B cell (primary cell): ENCODE measurements around the gene PRPF39.

Experiments
- EZH2 ChIP-seq: IDR thresholded peaks from 2 replicates; pipeline ENCODE4 v1.6.1; 2012; ENCODE audit warnings: borderline replicate concordance, low read depth, mild to moderate bottlenecking, moderate library complexity, low read length; ENCODE audit not compliant: insufficient read depth, poor library complexity, severe bottlenecking
- TF ChIP-seq, protein P1 (sequence below): fragments of 200-600 bp; IDR thresholded peaks from one replicate; pipeline ENCODE4 v1.8.0; 2022; ENCODE audit warnings: antibody characterized with exemption, mild to moderate bottlenecking

GRCh38 chr14:45078323-45078722 is 5.6 kb upstream of the PRPF39 start:
- TF ChIP-seq, protein P1, sequence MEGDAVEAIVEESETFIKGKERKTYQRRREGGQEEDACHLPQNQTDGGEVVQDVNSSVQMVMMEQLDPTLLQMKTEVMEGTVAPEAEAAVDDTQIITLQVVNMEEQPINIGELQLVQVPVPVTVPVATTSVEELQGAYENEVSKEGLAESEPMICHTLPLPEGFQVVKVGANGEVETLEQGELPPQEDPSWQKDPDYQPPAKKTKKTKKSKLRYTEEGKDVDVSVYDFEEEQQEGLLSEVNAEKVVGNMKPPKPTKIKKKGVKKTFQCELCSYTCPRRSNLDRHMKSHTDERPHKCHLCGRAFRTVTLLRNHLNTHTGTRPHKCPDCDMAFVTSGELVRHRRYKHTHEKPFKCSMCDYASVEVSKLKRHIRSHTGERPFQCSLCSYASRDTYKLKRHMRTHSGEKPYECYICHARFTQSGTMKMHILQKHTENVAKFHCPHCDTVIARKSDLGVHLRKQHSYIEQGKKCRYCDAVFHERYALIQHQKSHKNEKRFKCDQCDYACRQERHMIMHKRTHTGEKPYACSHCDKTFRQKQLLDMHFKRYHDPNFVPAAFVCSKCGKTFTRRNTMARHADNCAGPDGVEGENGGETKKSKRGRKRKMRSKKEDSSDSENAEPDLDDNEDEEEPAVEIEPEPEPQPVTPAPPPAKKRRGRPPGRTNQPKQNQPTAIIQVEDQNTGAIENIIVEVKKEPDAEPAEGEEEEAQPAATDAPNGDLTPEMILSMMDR = no peak
- no peak for TF ChIP-seq EZH2
